ENCODE data around the gene KIZ.

DNA sequence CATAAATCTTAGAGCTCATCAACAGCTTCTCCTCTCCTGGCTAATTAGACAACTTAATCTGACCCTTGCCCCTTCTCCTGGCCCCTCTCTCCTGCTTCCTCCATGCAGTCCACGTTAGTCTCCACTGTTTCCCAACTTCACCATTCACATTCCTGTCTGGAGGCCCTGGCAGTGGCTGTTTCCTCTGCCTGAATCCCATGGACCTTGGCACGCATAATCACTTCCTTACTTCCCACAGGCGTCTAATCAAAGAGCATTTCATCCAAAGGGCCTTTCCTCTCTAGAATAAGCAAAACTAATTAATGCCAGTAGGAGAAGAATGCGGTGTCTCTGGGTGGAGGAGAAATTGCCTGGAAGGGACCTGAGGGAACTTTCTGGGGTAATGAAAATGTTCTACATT lies 160.9 kb downstream of the KIZ start:
- TF ChIP-seq POLR2A (IDR thresholded peaks at IDR 0.05; ENCODE audit: low read length), result no peak
- no peak for TF ChIP-seq GATA1 (IDR thresholded peaks at IDR 0.05; ENCODE audit: low read depth, low read length)
